DMS153 treated with DMSO at 0.1 percent for 48 hours (cell line): ENCODE results near the gene DAB1.

ENCODE experiments used
- DNase-seq: peaks from one replicate; lab custom pipeline; 2025; ENCODE audit not compliant: unreplicated experiment; lab: John Stamatoyannopoulos, UW

Gene DAB1

DNA sequence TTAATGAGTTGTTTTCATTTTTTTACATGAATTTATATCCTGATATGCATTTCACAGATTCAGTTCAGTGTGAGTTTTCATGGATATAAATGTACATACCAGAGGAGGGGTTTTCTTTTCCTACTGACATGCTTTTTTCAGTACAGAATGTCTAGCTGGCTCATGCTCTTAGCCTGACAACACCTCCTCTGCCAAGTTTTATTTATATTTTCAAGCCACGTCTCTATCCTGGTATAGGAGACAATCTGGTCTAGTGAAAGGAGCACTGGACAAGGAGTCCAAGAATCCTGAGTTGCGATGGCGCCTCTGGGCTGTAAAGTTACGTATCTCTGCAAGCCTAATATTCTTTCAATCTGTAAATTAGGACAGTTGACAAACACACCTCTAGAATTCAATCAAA is 4.9 kb downstream of the DAB1 start:
- DNase-seq, result no peak

DNA sequence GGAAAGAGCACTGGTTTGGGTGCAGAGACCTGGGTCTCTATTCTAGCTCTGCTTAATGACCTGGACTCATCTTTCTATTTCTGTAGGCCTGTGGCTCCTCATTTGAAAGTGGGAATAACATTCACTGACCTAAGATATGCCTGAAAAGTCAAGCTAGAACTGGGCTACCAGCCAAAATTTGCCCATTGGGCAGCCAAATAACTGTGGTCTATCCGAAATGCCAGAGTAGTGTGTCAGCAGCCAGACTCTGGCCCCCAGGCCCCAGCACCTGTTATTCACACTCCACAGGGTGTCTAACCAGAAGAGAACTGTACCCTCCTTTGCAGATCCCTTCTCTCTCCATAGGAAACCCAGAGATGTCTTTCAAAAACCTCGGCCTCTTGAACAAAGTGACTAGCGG is 12.6 kb downstream of the DAB1 start:
- DNase-seq, result no peak

DNA sequence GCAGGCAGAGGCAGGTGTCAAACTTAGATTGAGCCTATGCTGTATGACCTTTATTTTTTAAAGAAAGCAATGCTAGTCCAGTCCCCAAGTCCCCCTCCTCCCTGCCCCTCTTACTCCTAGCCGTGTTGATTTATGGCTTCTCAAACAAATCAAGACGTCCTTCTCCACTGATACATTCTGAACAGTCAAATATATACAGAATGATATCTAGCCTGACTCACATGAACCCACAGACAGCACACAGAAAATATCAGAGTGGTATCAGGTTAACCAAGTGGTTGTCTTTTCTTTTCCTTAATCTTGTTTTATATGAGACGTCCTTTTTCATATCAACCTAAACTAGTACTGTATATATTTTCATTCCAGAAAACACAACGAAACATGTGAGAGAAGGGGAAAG is 13.4 kb downstream of the DAB1 start:
- DNase-seq, result no peak

DNA sequence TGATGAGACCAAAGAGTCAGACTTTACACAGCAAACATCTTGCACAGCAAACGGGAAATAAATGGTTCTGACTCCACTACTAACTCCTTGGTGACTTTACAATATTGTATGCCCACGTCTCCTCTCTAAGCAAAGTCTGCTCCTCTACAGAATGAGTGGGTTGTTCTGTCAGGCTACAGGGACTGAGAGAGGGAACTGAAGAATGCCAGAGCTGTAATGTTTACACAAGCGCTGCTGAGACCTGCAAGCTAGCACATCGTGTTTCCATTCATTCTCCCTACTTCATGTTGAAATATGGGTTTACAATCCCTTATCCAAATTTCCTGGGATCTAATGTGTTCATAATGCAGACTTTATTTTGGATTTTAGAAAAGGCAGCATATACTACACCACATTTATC is 15.9 kb downstream of the DAB1 start:
- DNase-seq, result no peak

DNA sequence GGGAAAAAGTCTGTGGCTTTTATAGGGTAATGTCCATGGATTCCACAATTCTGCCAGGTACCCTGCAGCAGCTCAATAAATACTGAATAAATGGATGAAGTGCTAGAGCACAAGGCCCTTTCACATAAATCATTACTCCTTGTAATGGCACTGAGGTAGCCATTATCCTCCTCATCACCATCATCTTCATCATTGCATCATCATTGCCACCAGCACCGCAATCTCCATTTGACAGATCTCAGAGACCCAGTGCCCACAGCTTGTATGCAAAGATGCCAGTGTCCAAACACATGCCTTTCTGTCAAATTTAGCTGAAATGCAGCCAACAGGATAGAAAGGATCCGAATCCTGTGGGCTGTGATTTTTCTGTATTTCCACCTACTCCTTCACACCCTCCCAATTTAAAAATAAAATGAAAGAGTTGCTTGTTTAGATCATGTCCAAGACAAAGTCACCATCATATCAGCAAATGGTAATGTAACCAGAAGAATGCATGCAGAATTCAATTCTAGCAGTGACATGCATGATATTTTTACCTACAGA is 17.4 kb downstream of the DAB1 start:
- DNase-seq, result no peak

DNA sequence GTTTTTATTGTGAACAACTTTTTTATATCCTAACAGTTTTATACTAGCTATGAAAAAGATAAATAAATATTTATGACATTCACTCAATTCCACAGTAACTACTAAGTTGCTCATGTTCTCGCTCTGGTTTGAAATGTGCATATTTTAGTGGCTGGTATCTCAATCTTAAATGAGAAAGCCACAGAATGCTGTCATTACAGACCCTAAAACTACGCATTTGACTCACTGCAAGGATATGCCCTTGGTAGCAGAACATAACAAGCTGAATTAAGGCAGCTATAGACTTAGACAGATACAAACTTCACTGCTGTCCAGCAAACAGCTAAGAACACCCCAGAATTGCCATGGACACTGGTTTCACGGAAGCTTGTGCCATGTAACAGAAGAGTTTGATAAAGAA is 19.0 kb downstream of the DAB1 start:
- DNase-seq, result no peak

DNA sequence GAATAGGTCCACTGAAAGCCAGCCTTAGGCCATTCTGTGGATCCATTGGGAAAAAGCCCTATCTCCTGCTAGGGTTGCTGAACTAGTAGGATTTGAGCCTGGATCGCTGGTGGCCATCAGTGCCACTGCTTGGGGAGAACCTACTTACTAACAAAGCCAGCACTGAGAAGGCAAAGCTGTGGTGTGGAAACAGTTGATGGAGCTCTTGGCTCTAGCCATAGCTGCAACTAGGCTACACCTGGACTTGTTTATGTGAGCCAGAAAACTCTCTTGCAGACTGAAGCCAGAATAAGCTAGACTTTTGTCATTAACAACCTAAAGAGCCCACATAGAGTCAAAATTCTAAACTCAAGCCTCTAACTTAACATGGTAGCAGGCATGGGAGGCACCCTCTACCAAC is 20.7 kb downstream of the DAB1 start:
- DNase-seq, result no peak

DNA sequence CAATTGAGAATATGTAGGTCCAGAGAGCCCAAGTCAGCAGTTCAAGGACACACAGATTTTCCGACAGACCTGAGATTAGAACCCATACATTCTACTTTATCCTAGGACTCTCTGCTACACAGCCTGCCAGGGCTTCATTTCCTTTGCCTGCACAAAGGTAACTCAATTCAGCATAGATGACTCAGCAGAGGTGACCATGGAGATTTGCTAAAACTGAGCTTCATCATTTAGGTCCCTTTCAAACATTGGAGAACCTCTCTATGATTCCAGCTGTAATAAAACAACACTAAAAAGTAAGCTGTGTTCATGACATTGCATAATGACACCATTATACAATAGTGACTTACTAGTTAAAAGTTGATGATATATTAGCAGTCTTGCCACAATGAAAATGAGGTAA is 22.2 kb downstream of the DAB1 start:
- DNase-seq, result no peak

DNA sequence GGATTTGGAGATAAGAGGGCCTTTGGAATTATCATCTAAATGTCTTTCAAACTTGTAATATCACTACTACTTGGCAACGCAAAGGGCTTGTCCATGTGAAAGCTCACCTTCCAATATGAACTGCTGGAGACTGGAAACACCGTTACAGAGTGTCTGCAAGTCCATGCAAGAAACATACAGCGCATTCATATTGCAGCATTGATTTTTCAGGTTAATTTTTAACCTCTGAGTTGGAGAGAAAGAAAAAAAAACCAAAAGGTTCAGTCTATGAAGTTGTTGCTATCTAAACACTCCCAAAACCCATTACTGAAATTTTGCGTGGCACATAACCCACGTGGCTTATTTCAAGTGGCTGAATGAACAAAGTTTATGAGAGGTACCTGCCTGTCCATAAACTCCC is 23.8 kb downstream of the DAB1 start:
- DNase-seq, result no peak

DNA sequence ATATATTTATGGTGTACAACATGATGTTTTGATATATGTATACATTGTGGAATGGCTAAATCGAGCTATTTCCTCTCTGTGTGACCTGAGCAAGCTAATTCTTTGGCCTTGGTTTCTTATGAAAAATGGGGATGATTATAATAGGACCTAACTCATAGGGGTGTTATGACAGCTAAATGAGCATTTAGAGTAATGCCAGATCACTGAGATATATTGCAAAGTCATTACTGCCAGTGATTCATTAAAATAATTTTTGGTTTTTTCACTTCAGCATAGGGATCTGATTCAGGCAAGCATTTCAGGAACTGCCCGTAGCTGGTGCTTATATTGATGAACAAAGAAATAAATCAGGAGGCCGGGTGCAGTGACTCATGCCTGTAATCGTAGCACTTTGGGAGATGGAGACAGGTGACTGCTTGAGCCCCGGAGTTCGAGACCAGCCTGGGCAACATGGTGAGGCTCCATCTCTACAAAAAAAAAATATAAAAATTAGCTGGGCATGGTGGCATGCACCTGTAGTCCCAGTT is 30.7 kb downstream of the DAB1 start:
- no peak for DNase-seq

DNA sequence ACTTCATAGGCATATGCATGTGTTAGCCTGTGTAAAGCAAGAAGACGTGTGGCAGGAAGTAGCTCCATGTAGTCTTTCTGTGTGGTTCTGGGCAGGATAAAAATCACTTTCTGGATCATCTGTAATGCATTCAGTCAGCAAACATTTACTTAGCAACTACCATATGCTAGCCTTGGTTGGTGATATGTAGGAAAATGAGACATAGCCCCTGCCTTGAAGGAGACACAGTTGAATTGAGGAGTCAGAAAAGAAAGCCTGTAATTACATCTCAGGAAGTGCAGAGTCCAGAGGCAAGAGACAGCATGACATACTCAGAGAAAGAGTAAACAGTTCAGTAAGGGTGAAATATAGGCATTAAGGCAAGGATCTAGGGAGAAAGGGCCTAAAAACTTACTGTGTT is 38.5 kb downstream of the DAB1 start:
- DNase-seq, result no peak

DNA sequence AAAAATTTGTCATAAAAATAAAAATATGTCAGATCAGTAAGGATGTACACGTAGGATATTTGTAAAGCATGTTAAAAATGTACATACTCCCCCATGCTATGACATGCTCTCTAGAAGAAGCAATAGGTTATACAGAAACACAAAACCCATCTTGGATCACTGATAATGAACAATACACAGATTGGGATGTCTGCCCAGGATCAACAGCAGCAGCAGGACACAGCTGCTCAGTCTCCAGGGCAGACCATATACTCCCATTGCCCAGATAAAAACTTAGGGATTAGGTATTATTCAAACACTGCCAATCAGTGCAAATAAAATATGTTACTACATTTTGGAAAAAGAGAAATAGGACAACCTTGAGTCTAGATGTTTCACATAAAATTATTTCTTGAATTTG is 39.0 kb downstream of the DAB1 start:
- DNase-seq, result no peak

DNA sequence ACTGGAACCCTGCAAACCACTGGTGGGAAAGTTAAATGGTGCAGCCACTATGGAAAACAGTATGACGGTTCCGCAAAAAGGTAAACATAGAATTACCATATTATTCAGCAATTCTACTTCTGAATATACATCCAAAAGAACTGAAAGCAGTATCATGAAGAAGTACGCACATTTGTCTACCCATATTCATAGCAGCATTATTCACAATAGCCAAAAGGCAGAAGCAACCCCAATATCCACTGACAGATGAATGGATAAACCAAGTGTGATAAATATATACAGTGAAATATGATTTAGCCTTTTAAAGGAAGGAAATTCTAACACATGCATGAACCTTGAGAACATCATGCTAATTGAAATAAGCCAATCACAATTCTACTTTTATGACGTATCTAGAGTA is 39.6 kb downstream of the DAB1 start:
- no peak for DNase-seq

DNA sequence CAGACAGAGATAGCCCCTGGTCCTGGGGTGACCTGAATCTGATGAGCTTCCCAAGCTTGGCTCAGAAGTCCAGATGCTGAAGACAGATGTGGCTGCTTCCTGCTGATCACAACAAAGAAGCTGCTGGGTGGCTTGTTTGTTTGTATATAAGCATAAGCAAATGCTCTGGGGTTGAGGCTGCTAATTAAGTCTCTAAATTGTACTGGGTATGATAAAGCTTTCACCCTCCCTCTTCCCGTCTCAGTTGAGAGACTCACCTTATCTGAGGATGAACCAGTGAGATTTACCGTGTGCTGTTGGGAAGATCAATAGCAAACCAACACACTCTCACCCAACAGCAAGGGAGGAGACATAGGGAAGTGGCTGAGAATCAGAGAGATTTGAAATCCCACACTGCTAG is 42.0 kb downstream of the DAB1 start:
- no peak for DNase-seq

DNA sequence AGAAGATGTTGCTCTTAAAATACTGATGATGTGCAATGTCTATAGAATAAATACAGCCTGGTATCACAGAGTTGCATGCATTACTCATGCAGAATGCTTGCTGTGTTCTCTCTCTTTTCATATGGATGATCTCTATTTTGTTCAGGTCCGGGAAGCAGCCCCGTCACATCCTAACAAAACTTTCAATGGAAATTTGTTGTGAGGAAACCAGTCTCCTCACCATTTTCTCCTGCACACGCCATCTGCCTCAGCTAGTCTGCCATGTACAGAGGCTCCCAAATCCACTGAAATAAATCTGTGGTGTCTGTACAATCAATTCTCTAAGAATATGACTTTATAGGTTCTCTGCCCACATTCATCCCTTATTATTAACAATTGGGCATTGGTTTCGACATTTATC is 42.4 kb downstream of the DAB1 start:
- no peak for DNase-seq

DNA sequence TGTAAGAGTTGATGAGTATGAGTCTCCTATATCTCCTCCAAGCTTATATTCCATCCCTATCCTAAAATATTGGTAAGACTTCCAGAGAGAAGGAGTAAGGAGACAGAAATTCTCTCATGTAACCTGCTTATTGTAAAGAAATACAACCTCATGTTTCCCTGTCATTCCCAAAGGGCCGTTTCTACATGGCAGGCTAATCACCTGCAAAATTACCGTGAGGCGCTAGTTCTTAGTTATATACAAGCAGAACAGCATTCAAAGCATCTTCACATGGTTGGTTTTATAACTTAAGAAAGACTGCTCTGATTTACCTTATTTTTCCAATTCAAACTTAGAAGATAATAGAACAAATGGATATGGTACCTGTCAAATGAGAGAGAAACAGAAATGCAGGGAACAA is 42.9 kb downstream of the DAB1 start:
- DNase-seq, result no peak

DNA sequence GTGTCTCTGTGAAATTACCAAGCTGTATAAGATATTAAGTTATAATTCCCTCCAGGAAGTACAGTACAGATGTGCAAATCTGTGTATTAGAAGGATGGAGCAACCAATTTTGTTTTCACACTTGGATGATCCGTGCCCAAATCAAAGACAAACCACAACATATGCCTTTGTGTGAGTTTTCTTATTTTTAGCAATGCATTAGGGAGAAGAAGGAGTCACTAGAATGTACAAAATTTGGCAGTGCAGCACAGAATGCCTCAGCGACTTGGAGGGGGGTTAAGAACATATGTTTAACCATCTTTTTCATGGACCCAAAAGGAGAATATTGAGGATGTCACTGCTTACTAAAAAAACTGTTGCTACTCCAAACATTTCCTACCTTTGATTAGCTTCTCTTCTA is 45.3 kb downstream of the DAB1 start:
- DNase-seq, result no peak

DNA sequence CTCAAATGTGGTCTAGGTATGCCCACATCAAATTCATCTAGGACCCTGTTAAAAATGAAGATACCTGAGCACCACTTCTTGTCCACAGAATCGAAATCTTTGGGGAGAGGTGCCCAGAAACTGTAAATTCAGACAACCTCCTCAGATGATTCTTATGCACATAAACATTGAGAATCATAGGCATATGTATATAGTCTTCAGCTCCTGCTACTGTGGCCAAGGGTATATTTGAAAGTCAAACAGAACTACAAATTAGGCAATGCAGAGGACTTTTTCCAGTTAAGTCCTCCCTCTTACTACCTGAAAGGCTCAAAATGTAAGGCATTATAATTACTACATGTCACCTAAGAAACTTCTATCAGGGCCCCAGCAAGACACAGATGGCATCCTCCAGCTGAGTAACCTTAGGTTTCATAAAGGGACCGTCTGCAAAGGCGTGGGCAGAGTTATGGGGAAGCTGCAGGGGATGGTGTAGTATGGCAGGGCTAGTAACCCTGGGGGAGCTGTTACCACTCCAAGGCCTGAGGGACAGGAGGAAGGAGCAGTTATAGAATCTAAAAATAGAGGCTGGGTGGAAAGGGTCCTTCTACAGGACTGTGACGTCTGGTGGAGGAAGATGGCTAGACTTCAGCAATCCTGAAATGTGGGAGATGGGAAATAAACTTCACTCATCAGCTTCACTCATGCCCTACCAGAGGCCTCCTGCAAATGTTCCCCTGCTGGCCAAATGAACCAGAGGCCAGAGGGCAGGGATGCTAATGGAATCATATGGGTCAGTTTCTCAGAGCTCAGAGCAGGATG is 46.3 kb downstream of the DAB1 start:
- no peak for DNase-seq

DNA sequence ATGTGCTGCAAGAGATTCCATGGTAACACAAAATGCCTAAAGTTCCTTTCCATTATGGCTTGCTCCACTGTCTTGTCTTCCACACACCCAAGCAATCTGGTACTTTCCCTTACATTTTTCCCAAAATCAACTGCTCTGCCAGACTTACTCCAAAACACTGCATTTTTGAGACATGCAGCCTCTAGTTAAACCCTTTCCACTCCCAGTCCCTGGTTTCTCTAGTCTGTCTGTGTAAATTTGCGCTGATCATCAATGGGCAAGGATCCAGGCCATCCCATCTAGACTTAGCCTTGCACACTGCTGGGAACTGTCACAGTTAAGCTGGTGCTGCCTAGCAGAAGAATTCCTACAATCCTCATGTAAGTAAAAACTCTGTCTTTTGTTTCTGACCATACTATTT is 47.8 kb downstream of the DAB1 start:
- DNase-seq, result no peak

DNA sequence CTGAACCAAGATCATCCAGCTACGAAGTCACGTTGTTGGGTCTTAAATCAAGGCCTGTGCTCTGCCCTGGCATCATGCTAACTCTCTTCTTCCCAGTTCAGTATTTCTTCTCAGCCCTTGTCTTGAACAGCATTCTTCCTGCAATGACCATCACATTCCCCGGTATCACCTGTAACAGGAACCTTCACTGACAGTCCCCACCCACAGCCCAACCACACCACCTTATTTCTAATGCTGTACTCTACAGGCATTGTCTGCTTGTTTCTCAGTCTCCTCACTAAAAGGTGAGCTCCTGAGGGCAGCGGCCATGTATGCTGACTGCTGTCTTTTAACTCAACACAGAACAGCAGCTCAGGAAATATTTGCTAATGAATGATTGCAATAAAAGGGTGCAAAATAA is 54.0 kb downstream of the DAB1 start:
- no peak for DNase-seq

DNA sequence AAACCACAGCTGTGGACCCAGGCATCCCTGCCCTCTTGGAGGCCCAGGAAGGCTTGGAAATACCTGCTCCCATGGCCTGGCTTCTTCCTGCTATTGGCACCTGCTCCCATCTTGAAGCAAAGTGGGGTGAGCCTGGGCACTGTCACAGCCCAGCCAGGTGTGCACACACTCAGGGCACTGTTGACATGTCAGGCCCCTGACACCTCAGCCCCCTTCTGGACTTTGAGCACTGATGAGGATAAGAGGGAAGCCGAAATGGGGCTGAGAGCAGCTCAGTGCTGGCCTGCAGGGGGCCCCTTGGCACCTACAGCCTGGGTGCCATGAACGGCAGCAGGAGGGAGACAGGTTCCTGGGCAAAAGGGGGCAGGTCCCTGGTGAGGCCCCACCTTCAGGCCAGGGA is 55.9 kb downstream of the DAB1 start:
- no peak for DNase-seq

DNA sequence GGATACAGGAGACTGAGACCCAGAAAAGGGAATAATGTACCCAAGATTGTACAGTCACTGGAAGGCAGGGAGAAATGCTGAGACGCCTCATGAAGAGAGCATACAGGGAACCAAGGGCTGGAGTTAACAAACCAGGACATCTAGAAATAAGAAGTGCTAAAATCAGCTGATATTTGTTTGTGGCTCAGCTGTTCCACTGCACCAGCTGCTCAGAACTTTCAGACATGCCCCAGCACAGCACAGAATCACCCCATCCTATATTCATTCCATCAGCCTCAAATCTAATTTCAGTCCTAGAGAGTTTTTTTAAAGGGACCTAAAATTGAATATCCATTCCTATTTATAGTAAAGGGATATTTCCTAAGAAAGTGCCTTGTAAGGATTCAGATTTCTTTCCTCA is 60.2 kb downstream of the DAB1 start:
- no peak for DNase-seq

DNA sequence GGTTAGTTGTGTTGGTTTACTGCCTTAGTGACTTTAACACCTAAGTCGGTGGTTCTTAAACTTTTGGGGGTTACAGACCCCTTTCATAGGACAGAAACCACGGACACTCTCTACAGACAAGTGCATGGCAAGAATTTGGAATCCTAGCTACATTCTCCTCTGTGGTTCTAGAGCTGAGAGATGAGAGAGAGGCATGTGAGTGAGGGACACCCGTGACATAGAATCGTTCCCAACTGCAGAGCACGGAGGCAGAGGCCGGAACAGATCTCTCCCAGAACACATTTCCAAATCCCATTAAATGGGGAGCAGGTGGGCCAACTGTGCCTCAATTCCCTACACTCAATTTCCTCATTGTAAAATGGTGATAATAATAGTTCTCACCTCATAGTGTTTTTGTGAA is 60.7 kb downstream of the DAB1 start:
- no peak for DNase-seq
